HG02884 (cell line): ENCODE data around the gene ARID1B.

Source experiments
- ATAC-seq: cut with Tn5 transposase; IDR thresholded peaks from one replicate; pipeline ENCODE4 v1.9.1; 2021; ENCODE audit warnings: mild to moderate bottlenecking, moderate library complexity; ENCODE audit not compliant: unreplicated experiment

ARID1B gene

GRCh38 chr6:157014871-157015270, 237.7 kb downstream of the ARID1B start:
- ATAC-seq = no peak

GRCh38 chr6:157017022-157017421, 239.8 kb downstream of the ARID1B start:
- no peak for ATAC-seq

GRCh38 chr6:157017861-157018260, 240.7 kb downstream of the ARID1B start:
- ATAC-seq = no peak

DNA sequence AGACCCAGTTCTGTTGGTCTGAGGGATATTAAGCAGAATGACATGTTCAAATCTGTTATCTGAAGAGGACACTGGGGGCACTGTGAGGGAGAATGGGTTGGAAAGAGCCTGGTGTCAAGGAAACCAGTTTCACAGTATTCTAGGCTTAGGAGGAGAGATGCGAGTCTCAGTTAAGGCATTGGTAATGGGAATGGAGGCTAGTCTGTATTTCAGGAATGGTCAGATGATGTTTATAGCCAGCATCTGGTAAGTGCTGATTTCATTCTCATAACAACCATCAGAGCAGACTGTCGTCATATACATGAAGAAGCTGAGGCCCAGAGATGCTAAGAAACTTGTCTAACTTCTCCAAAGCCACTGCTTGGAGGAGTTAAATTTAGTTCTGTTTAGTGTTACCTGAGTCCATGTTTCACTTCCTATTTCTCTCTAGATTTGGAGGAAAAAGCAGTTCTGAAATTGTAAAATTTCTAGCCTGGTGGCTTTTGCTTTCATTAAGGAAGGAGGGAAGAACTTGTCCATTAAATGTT, 242.0 kb downstream of the ARID1B start:
- no peak for ATAC-seq

GRCh38 chr6:157019733-157020132, 242.6 kb downstream of the ARID1B start:
- no peak for ATAC-seq

GRCh38 chr6:157020398-157020797, 243.2 kb downstream of the ARID1B start:
- no peak for ATAC-seq

GRCh38 chr6:157020881-157021343, 243.7 kb downstream of the ARID1B start:
- ATAC-seq = peak; percentile 41

DNA sequence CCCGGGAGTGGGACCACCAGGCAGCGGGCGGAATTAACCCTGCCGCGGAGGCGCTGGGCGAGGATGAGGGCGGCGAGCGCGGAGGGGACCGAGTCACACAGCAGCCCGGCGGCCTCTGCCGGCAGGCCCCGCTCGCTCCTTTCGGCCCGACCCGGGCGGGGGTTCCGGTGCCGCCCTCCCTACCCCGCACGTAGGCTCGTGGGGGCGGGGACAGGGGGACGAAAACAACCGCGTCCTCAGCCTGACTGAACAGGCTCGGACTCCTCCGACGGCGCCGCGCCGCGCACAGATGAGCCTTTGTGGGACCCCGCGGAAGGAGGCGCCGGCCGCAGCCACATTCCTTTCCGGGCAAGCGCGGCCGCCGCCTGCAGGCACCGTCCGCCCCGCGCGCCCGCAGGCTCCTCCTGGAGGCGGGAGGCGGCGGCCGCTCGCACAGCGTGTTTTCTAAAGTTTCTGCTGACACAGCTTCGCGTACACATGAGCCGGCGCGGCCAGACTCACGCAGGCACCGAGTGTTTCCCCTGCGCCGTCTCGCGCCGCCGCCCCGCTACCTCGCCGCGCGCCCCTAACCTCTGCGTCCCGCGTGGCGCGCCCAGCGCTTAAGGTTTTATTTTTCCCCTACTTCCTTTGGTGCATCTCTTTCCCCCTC, 244.3 kb downstream of the ARID1B start:
- peak; percentile 68 for ATAC-seq

- ATAC-seq = peak; percentile 48
Measured at GRCh38 chr6:157021993-157022740, 245.0 kb downstream of the ARID1B start.

DNA sequence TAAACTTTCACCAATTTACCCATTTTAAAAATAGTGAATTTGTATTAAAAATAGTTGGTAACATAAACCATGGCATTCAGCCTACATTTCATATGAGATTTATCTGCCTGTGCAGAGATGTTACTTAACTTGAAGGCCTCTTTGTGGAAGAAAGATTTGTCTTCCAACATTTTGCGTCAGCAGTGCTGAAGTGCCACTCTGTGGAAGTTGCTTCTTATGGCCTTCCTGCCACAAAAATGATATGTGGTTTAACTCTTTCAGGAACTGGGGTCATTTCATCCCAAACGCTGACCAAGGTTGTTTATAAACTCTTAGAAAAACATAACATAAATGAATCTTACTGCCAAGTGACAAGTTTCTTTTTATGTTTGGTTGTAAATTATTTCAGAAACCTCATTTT, 246.8 kb downstream of the ARID1B start:
- ATAC-seq = no peak

DNA sequence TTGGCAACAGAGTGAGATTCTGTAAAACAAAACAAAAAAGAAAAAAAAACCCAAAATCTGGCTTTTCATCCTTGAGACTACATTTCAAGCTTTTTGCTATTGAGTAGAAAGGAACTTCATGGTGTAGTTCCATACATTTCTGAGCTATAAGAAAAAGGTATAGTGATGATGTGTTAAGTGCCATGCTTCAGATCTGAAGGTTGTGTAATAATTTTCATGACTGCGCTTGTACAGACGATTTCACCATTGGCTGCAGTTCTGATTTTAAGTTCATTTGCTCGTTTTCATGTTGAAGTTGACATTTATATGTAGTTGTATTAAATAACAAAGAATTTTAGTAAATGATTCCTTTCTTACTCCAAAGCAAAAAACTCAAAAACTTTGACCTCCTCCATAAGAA, 247.6 kb downstream of the ARID1B start:
- no peak for ATAC-seq

DNA sequence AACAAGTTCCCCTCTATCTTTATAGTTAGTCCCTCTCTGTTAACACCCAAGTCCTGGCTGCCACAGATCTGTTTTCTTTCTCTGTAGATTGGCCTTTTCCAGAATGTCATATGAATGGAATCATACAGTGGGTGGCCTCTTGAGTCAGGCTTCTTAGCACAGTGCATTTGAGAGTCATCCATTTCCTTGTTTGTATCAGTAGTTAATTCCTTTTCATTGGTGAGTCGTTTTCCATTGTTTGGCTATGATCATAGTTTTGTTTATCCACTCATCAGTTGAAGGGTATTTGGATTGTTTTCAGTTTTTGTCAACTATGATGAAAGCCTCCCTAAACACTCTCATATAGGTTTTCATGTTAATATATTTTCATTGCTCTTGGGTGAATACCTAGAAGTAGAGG, 248.3 kb downstream of the ARID1B start:
- no peak for ATAC-seq

DNA sequence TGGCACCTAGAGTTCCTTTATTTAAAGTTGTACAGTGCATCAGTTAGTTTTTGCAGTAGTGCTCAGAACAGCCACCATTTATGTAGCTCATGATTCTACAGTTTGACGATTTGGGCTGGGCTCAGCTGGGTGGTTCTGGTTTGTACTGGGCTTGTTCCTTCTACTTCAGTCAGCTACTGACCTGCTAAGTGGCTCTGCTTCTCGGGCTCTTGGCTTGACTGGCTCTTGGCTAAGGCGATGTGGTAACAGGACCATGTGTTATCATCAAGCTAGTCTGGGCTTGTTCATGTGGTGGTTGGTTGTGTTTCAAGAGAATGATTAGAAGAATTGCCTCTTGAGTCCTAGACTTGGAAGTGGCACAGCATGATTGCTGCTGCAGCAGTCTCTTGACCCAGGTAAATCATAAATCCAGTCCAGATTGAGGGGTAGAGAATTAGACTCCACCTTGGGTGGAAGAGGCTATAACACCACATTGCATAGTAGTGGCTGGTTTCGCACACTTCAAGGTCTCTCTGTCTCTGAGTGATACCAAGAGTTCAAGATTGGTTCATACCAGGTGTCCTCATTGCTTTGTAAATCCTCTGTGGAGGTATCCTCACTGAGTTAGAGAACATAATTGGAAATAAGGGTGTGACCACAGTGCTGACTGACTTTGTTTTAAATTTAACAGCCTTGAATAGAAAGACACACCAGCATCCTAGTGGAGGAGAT, 253.0 kb downstream of the ARID1B start:
- ATAC-seq = peak; percentile 65

DNA sequence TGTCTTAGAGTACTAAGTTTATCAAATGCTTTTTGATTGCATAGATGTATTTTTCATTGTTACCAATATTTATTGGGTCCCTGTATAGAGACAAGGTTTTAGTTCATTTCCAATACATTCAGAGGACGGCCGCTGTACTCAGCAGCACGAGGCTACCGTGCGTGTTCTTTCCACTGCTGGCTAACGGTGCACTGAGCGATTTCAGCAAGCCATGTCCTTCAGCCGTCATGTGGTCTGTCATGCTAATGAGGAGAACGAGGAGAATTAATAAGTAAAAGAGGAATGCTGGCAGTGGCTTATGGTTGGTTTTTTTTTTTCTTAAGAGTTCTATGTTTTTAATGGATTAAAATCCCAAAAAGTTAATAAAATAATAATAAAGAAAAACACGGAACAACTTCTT, 253.6 kb downstream of the ARID1B start:
- ATAC-seq = no peak

DNA sequence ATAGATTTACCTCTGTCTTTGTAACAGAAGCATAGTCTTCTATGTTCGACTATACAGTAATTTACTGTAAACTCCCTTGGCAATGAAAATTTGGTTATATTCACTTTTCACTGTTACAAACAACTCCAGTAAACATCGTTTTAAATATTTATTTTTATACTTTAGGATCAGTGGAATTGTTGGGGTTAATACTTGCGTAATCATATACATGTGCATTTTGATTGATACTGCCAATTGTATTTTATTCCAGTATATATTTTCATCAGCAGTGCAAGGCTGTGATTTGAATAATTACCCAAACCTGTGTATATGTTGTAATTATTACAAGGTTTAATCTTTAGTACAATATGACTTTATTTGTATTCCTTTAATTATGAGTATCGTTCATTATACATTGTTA, 255.7 kb downstream of the ARID1B start:
- ATAC-seq = no peak

GRCh38 chr6:157033428-157034140, 256.4 kb downstream of the ARID1B start:
- ATAC-seq = no peak

DNA sequence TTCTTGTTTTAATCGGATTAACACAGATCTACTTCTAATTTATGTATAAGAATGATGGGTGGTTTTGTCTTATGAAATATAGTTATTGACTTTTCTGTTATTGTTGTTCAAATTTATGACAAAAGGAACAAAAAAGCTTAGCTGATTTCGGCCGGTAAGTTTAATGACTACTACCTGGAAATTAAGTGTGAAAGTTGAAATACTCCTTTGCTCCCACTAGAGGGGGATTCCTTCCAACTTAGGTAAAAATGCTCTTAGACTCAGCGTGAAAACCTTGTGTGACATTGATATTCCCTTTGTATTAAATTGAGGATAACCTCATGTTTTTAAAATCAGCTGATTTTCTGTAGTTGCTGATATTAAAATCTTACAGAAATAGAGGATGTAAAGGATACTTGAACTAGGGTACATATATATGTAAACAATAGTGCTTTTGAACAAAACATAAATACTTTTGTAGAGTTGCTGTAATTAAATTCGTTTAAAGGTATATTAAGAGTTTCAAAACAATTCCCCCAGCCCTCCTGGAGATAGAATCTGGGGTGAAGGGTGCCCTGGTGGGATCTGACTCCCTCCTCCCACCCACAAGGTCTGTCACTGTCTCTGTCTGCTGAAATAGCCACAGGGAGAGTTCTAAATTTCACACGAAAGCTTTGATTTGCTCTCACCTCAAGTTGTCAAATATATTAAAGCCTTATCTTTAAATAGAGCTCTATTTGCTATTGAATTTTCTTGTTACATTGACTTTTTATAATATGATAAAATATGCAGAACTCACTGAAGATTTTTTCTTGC, 257.5 kb downstream of the ARID1B start:
- ATAC-seq = no peak

DNA sequence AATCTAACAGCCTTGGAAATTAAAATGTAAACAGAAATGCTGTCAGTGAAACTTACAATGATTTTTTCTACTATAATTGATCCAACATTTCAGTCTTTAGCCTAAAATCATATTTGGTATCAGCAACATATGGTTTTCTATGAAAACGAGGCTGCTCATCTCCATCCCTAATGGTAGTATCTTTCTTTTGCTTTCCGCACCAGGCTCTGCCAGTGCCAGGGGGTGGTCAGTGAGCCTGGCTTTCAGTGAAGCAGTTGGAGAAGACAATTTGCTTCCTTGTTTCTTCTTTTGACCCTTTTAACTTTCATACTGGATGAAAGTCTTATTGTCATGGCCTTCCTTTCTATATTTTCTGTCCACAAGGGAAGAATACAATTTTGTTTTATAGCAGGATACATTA, 258.4 kb downstream of the ARID1B start:
- ATAC-seq = no peak

GRCh38 chr6:157036245-157036711, 259.1 kb downstream of the ARID1B start:
- no peak for ATAC-seq

- no peak for ATAC-seq
Measured at GRCh38 chr6:157037165-157037564, 260.0 kb downstream of the ARID1B start.
